ENCODE results near the gene TMEM185B. TPM values are rescaled to one million over a fixed set of nuclear protein-coding genes. Genes with fewer than 3 reads are reported as not detected.

TMEM185B gene
- total RNA-seq: 14.2 and 17.7 TPM in 2 replicates

DNA sequence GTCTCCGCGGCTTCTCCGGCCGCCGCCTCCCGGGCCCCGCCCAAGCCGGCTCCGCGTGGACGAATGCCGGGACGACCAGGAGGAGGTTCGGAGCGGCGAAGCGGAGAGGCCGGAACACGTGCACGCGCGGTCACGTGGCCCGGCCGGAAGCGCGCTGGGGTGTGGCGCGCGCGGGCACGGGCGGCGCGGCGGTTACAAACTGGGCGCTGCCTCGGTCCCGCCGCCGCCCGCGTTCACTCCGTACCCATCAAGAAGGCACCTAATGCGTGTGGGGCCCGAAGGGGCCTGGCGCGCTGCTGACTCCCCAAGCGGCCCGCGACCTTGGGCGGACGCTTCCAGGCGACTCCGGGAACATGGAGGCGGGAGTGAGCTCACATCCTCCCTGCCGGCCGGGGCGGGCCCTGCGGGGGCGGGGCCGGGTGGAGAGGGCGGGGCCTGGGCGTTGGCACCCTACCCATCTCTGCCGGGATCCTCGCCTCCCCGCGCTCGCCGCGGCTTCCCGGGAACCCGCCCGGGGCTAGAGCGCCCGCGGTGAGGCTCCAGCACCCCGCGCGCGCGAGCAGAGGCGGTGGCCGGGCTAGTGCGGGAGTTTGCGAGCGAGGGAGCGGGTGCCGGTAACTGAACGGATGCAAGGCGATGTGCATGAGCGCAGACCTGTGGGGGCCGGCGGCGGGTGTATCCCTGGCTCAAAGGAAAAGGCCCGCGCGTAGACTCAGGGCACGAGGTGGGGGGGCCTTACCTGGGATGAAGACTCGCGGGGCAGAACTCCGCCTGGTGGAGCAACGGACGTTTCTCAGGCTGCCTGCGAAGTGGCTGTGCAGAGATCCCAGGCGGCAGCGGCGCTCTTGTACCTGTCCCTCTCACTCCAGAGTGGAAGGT, at the start of gene TMEM185B:
TSS of gene TMEM185B (minus strand) at position 367 of the 879 bp plus-strand sequence. CDS start 424 bp downstream, outside the sequence.

DNA sequence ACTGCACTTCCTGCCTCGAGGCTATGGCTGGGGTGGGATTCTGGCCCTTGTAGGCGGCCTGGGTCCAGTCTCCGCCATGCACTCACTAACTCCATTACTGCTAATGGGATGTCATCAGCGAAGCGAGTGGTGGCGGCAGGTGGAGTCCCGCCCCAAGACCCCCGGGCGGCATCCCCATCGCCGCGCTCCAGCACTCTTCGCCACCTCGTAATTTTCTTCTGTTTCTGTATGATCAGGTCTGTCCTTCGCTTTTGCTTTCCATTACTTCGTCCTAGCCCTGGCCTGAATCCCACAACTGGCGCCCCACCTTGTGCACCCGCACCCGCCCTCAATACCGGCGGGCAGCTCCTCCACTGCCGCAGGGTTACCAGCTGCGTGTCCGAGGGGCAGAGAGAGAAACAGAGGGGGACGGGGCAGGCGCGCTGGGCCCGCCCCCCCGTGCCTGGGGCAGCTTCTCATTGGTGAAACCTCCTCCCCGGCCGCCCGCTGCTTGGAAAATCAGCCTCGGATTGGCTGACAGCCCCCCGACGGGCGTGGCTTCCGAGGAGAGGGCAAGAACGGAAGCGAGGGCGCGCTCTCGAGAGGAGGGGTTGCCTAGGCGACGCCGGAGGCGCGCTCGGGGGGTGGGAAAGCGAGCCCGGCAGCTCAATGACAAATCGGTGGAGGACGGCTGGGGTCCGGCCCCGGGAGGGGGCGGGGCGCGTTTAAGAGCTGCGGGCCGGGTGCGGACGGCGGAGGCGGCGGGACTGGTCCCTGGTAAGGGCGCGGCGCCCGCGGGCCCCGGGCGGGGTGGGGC, 29.2 kb upstream of the TMEM185B start, which contains the start of gene RALB:
TSS of gene RALB (plus strand) at position 628 of the 796 bp plus-strand sequence. CDS start 25,813 bp downstream, outside the sequence.

Other genes starting within 250 kb of the TMEM185B start
- 10.2 and 11.0 TPM in 2 replicates for gene EPB41L5, start 210.3 kb downstream of the TMEM185B start, total RNA-seq
- gene RALB, start 29.5 kb upstream of the TMEM185B start, total RNA-seq: 65.7 and 70.5 TPM in 2 replicates
- gene INHBB, start 122.7 kb upstream of the TMEM185B start, total RNA-seq: not detected in 2 replicates